ENCODE data around the gene GAB2.

Gene GAB2

DNA sequence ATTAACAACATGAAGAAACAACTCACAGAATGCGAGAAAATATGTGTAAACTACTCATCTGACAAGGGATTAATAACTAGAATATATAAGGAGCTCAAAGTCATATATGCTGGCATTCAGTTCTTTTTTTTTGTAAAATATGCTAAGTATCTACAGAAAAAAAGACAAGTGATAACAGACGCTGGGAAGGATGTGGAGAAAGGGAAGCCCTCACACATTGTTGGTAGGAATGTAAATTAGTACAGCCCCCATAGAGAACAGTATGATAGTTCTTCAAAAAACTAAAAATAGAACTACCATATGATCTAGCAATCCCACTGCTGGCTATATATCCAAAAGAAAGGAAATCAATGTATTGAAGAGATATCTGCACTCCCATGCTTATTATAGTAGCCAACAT, 13.8 kb downstream of the GAB2 start:
- H3K36me3 ChIP-seq (replicated peaks): no peaks in the 10 kb centered on the region
- H3K27me3 ChIP-seq (ENCODE audit: low read depth): no peaks in the 10 kb centered on the region
- no peak overlapping the region for H3K4me3 ChIP-seq
- in situ Hi-C loops (cut with MboI; ENCODE audit: low sequenced_read_pairs): no loop called here
- H3K4me1 ChIP-seq: peaks cover 11% of the 10 kb centered on the region
- no peaks in the 10 kb centered on the region for H3K9me3 ChIP-seq
- DNase-seq (ENCODE audit: low spot score in 2 of 2): no peak

DNA sequence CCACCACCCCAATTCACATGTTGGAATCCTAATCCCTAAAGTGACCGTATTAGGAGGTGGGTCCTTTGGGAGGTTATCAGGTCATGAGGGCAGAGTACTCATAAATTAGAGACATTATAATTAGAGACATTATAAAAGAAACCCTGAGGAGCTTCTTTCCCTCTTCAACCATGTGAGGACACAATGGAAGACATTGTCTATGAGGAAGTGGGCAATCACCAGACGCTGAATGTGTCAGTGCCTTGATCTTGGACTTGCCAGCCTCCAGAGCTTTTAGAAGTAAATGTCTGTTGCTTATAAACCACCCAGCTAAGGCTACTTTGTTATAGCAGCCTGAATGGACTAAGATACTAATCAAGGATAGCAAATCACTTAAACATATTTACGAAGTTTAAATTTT, 14.8 kb downstream of the GAB2 start:
- H3K27me3 ChIP-seq (ENCODE audit: low read depth): no peaks in the 10 kb centered on the region
- no peaks in the 10 kb centered on the region for H3K9me3 ChIP-seq
- DNase-seq (ENCODE audit: low spot score in 2 of 2): no peak
- H3K4me1 ChIP-seq: peaks cover 11% of the 10 kb centered on the region
- no peak overlapping the region for H3K4me3 ChIP-seq
- in situ Hi-C loops (cut with MboI; ENCODE audit: low sequenced_read_pairs): no loop called here
- H3K36me3 ChIP-seq (replicated peaks): no peaks in the 10 kb centered on the region

- Histone ChIP-seq H3K36me3 (replicated peaks) (no peaks in the 10 kb centered on the region), H3K4me3 (no peak overlapping the region), H3K27me3 (ENCODE audit: low read depth) (no peaks in the 10 kb centered on the region), H3K9me3 (no peaks in the 10 kb centered on the region), H3K4me1 (peaks cover 16% of the 10 kb centered on the region)
- no peak for DNase-seq (ENCODE audit: low spot score in 2 of 2)
- in situ Hi-C loops (cut with MboI; ENCODE audit: low sequenced_read_pairs): no loop called here
Observed at GRCh38 chr11:78400702-78401101, 16.9 kb downstream of the GAB2 start.

- Histone ChIP-seq H3K36me3 (replicated peaks) (no peaks in the 10 kb centered on the region), H3K27me3 (ENCODE audit: low read depth) (no peaks in the 10 kb centered on the region), H3K4me3 (no peak overlapping the region), H3K9me3 (no peaks in the 10 kb centered on the region), H3K4me1 (peaks cover 20% of the 10 kb centered on the region)
- in situ Hi-C loops (cut with MboI; ENCODE audit: low sequenced_read_pairs): no loop called here
- DNase-seq (ENCODE audit: low spot score in 2 of 2): no peak
Observed at GRCh38 chr11:78400116-78400515, 17.5 kb downstream of the GAB2 start.

DNA sequence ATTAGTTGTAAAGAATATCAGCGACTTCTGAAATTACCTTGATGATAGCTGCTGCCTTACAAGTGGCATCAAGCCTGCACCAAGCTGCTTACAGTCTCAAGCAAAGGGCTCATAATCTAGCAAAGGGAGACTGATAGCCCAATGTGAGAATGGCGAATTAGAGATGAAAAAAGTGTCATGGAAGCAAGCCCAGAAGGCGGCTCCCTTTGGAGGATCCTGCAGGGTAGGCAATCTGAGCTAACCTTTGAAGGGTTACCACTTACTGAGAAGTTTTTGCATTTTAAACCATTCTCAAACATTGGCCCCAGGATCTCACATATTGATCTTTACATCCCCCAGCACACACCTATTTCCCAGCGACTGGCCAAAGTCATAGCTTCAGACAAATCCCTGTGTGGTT, 18.5 kb downstream of the GAB2 start:
- Histone ChIP-seq H3K4me1 (peaks cover 20% of the 10 kb centered on the region), H3K27me3 (ENCODE audit: low read depth) (no peaks in the 10 kb centered on the region), H3K36me3 (replicated peaks) (no peaks in the 10 kb centered on the region), H3K9me3 (no peaks in the 10 kb centered on the region), H3K4me3 (no peak overlapping the region)
- DNase-seq (ENCODE audit: low spot score in 2 of 2): no peak
- in situ Hi-C loops (cut with MboI; ENCODE audit: low sequenced_read_pairs): no loop called here

- Histone ChIP-seq H3K36me3 (replicated peaks) (no peaks in the 10 kb centered on the region), H3K4me3 (no peak overlapping the region), H3K4me1 (peaks cover 20% of the 10 kb centered on the region), H3K9me3 (no peaks in the 10 kb centered on the region), H3K27me3 (ENCODE audit: low read depth) (no peaks in the 10 kb centered on the region)
- no peak for DNase-seq (ENCODE audit: low spot score in 2 of 2)
- in situ Hi-C loops (cut with MboI; ENCODE audit: low sequenced_read_pairs): no loop called here
Observed at GRCh38 chr11:78398715-78399114, 18.9 kb downstream of the GAB2 start.

GRCh38 chr11:78397398-78397797, 20.2 kb downstream of the GAB2 start:
- DNase-seq (ENCODE audit: low spot score in 2 of 2): no peak
- no peaks in the 10 kb centered on the region for H3K9me3 ChIP-seq
- H3K4me3 ChIP-seq: no peak overlapping the region

DNA sequence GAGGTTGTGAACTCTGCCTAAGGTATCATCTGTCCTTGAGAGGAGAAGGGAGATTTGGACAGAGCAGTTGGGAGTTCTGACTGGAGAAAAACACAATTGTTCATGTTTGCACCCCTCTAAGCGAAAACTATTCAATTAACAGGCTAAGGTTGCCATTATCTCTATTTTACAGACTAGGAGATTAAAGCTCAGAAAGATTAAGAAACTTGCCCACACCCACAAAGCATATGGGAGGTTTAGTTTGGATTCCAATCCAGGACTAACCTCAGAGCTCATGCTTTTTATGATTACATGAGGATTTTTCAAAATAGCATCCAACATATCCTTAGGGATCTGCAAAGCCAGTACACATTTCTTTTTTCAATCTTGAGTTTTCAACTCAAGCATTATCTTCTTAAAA, 22.0 kb downstream of the GAB2 start:
- in situ Hi-C loops (cut with MboI; ENCODE audit: low sequenced_read_pairs): no loop called here
- H3K9me3 ChIP-seq: no peaks in the 10 kb centered on the region
- peaks cover 9% of the 10 kb centered on the region for H3K4me1 ChIP-seq
- H3K4me3 ChIP-seq: no peak overlapping the region
- H3K36me3 ChIP-seq (replicated peaks): no peaks in the 10 kb centered on the region
- no peaks in the 10 kb centered on the region for H3K27me3 ChIP-seq (ENCODE audit: low read depth)
- no peak for DNase-seq (ENCODE audit: low spot score in 2 of 2)

More at GRCh38 chr11:78397398-78397797, 20.2 kb downstream of the GAB2 start:
- Histone ChIP-seq H3K36me3 (replicated peaks) (no peaks in the 10 kb centered on the region), H3K27me3 (ENCODE audit: low read depth) (no peaks in the 10 kb centered on the region), H3K4me1 (peaks cover 20% of the 10 kb centered on the region)
- in situ Hi-C loops (cut with MboI; ENCODE audit: low sequenced_read_pairs): no loop called here

DNA sequence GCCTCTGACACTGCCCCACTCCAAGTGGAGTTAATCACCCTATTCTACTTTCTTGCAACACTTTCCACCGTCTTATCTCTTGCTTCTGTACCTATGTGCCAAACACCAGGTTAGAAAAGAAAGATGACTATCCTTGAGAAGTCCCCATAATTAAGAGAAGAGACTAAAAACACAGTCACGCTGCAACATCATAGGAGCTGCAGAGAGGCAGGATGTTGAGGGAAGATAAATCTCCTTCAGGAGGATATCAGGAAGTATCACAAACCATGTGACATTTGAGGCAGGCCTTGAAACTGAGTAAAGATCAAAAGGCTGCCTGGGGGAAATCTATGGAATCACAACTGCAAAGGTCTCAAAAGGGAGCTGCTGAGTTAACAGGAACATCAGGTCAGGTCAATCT, 24.8 kb downstream of the GAB2 start:
- no peaks in the 10 kb centered on the region for H3K36me3 ChIP-seq (replicated peaks)
- peaks cover 9% of the 10 kb centered on the region for H3K4me1 ChIP-seq
- no peak for DNase-seq (ENCODE audit: low spot score in 2 of 2)
- no peaks in the 10 kb centered on the region for H3K9me3 ChIP-seq
- in situ Hi-C loops (cut with MboI; ENCODE audit: low sequenced_read_pairs): no loop called here
- H3K27me3 ChIP-seq (ENCODE audit: low read depth): no peaks in the 10 kb centered on the region
- no peak overlapping the region for H3K4me3 ChIP-seq

- H3K4me3 ChIP-seq: no peak overlapping the region
- H3K27me3 ChIP-seq (ENCODE audit: low read depth): no peaks in the 10 kb centered on the region
- no peaks in the 10 kb centered on the region; the same call in 1 of the 2 replicates for H3K9me3 ChIP-seq
- peaks cover 9% of the 10 kb centered on the region for H3K4me1 ChIP-seq
- in situ Hi-C loops (cut with MboI; ENCODE audit: low sequenced_read_pairs): no loop called here
- DNase-seq (ENCODE audit: low spot score in 2 of 2): no peak
- H3K36me3 ChIP-seq (replicated peaks): no peaks in the 10 kb centered on the region
Observed at GRCh38 chr11:78391424-78391823, 26.2 kb downstream of the GAB2 start.

DNA sequence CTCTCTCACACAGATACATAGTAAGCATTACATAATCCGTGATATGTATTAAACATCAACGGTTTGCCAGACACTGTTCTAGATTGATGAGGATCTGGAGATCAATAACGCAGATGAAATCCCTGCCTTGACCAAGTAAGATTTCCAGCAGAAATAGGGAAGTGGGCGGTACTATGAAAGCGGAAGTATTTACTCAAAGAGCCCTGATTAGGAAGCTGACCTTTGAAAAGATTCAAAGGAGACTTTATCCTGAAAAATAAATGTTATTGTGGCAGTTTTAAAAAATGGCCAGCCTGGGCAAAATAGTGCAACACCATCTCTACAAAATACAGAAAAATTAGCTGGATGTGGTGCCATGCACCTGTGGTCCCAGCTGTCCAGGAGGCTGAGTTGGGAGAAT, 26.8 kb downstream of the GAB2 start:
- Histone ChIP-seq H3K36me3 (replicated peaks) (no peaks in the 10 kb centered on the region), H3K4me3 (no peak overlapping the region), H3K9me3 (peaks cover 4% of the 10 kb centered on the region; the same call in 1 of the 2 replicates), H3K27me3 (ENCODE audit: low read depth) (no peaks in the 10 kb centered on the region), H3K4me1 (peaks cover 5% of the 10 kb centered on the region)
- in situ Hi-C loops (cut with MboI; ENCODE audit: low sequenced_read_pairs): no loop called here
- no peak for DNase-seq (ENCODE audit: low spot score in 2 of 2)

GRCh38 chr11:78386215-78386941, 31.2 kb downstream of the GAB2 start:
- Histone ChIP-seq H3K36me3 (replicated peaks) (no peaks in the 10 kb centered on the region; the same call in 1 of the 2 replicates), H3K4me1 (peaks cover 9% of the 10 kb centered on the region), H3K27me3 (ENCODE audit: low read depth) (no peaks in the 10 kb centered on the region), H3K4me3 (no peak overlapping the region), H3K9me3 (peaks cover 9% of the 10 kb centered on the region; the same call in 1 of the 2 replicates)
- in situ Hi-C loops (cut with MboI; ENCODE audit: low sequenced_read_pairs): no loop called here
- no peak for DNase-seq (ENCODE audit: low spot score in 2 of 2)

DNA sequence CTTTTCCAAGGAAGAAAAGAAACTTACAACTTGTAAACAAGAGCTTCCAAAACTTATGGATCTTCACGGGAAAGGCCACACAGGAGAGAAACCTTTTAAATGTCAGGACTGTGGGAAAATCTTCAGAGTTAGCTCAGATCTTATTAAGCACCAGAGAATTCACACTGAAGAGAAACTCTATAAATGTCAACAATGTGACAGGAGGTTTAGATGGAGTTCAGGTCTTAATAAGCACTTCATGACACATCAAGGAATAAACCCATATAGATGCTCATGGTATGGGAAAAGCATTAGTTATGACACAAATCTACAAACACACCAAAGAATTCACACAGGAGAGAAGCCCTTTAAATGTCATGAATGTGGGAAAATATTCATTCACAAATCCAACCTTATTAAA, 32.4 kb downstream of the GAB2 start:
- Histone ChIP-seq H3K27me3 (ENCODE audit: low read depth) (no peaks in the 10 kb centered on the region), H3K36me3 (replicated peaks) (no peaks in the 10 kb centered on the region; the same call in 1 of the 2 replicates), H3K9me3 (peaks cover 9% of the 10 kb centered on the region; the same call in 1 of the 2 replicates), H3K4me3 (no peak overlapping the region), H3K4me1 (peaks cover 19% of the 10 kb centered on the region)
- no peak for DNase-seq (ENCODE audit: low spot score in 2 of 2)
- in situ Hi-C loops (cut with MboI; ENCODE audit: low sequenced_read_pairs): no loop called here

GRCh38 chr11:78384231-78384630, 33.4 kb downstream of the GAB2 start:
- H3K4me3 ChIP-seq: no peak overlapping the region
- H3K27me3 ChIP-seq (ENCODE audit: low read depth): no peaks in the 10 kb centered on the region
- H3K9me3 ChIP-seq: peaks cover 9% of the 10 kb centered on the region; the same call in 1 of the 2 replicates
- H3K4me1 ChIP-seq: peaks cover 24% of the 10 kb centered on the region
- in situ Hi-C loops (cut with MboI; ENCODE audit: low sequenced_read_pairs): no loop called here
- DNase-seq (ENCODE audit: low spot score in 2 of 2): no peak
- no peaks in the 10 kb centered on the region; the same call in 1 of the 2 replicates for H3K36me3 ChIP-seq (replicated peaks)
